Transverse colon (tissue), 4 donors: ENCODE measurements around the gene RAP1GAP2. TPM values are rescaled to one million over a fixed set of nuclear protein-coding genes. Genes with fewer than 3 reads are reported as not detected.
A peak's percentile ranks its signal among the peaks of the same experiment; 100 is the strongest.

Experiments used
- DNase-seq: peaks from one replicate; pipeline ENCODE4 v3.0.0-alpha.2; 2019
- H3K27ac ChIP-seq, 4 donors: fragments of 200-600 bp; sonication (generic); 2 replicates each; pipeline ENCODE4 v1.5.1; 2016 to 2018; ENCODE audit warnings: inconsistent platforms in 4 of 4
- H3K27me3 ChIP-seq: fragments of 200-600 bp; sonication (generic); 2 replicates; pipeline ENCODE4 v1.5.1; 2017; ENCODE audit warnings: inconsistent platforms
- H3K36me3 ChIP-seq, 4 donors: fragments of 200-600 bp; sonication (generic); 2 replicates each; pipeline ENCODE4 v1.5.1; 2017 to 2019; ENCODE audit warnings: inconsistent platforms in 4 of 4
- H3K4me1 ChIP-seq, 4 donors: fragments of 200-600 bp; sonication (generic); 2 replicates each; pipeline ENCODE4 v1.5.1; 2017 to 2020; ENCODE audit warnings: inconsistent platforms in 4 of 4
- H3K4me3 ChIP-seq, 4 donors: fragments of 200-600 bp; sonication (generic); 1 replicate in 1 of 4; 2 replicates in 3 of 4; pipeline versions ENCODE4 v1.5.1 to v1.6.1; 2017 to 2019; ENCODE audit warnings: inconsistent platforms in 4 of 4
- H3K9me3 ChIP-seq, 2 donors: fragments of 200-600 bp; sonication (generic); 2 replicates each; pipeline ENCODE4 v1.5.1; 2017 to 2019; ENCODE audit warnings: inconsistent platforms in 2 of 2
- CTCF ChIP-seq, 5 experiments: fragments of 200-600 bp in 3 of 5; fragments of 450-650 bp in 2 of 5; sonication (generic) in 3 of 5; IDR thresholded peaks; 1 replicate in 2 of 5; 2 replicates in 3 of 5; pipeline ENCODE4 v1.5.1; 2016 to 2017; ENCODE audit warnings: antibody characterized with exemption in 5 of 5, inconsistent platforms in 3 of 5, mild to moderate bottlenecking in 2 of 5, moderate library complexity in 1 of 5
- EP300 ChIP-seq: sonication (generic); formaldehyde crosslinking; IDR thresholded peaks from one replicate; pipeline ENCODE4 v1.6.1; 2017; ENCODE audit warnings: antibody characterized with exemption, low read depth
- POLR2A ChIP-seq: fragments of 450-650 bp; IDR thresholded peaks from one replicate; pipeline ENCODE4 v1.6.1; 2016; ENCODE audit warnings: antibody characterized with exemption, mild to moderate bottlenecking, moderate library complexity
- POLR2AphosphoS5 ChIP-seq, 3 donors: sonication (generic); formaldehyde crosslinking; IDR thresholded peaks; one replicate each; pipeline ENCODE4 v1.6.1; 2016; ENCODE audit warnings: antibody characterized with exemption in 3 of 3
- WGBS, 2 donors: methylation state at CpG; one replicate each; pipeline ENCODE4 v1.1.5; 2018; ENCODE audit warnings: low coverage in 1 of 2; 5-methylcytosine and 5-hydroxymethylcytosine counted together
- in situ Hi-C, 4 donors: fragments of 200-750 bp; cut with MboI; loops; one replicate each; pipeline versions ENCODE4 v1.15.0 to v1.15.1; 2017; ENCODE audit warnings: low sequenced_read_pairs in 3 of 4, low pct_ligation_motif_present in 1 of 4, low pct_unique_long_range_greater_than_20kb in 1 of 4
- intact Hi-C: fragments of 100-400 bp; cut with DNase I; formaldehyde crosslinking; loops from one replicate; pipeline ENCODE4 v1.15.1; 2023; ENCODE audit warnings: low total_unique reads
- total RNA-seq, 4 donors: library from RNA; depleted of rRNA; stranded (reverse); fragments of >200 nt; gene quantifications; one replicate each; pipeline ENCODE4 v1.1.0, GENCODE V29; 2016

Gene RAP1GAP2
- total RNA-seq, 4 donors from 2014 or later: 23.0 to 39.6 (median 33.9) TPM

DNA sequence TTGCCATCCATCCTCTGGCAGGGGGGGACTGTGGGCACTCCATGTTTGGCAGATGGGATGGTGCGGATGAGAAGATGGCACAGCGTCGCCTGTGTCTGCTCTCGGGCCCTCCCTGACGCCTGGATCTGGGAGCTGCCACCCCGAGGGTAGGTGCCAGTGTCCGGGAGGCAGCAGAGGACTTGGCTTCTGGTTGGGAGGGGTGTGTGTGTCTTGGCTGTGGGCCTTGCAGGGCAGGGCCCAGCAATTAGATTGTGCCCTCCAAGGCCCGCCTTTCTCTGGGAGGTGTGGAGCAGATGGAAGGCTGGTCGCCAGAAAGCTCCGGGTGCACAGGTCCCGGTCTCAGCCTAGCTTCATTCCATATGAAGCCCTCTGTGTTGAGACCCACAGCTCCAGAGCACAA, 1.4 kb downstream of the RAP1GAP2 start:
- peak; percentile 80 for DNase-seq
- H3K27ac ChIP-seq: peak overlapping the region; percentile 61 to 85 (median 64)
- no peaks in the 10 kb centered on the region for H3K36me3 ChIP-seq
- TF ChIP-seq POLR2A (peak; percentile 70), EP300 (no peak), POLR2AphosphoS5 (IDR thresholded peaks at IDR 0.05) (peak; percentile 48 to 77 (median 57))
- intact Hi-C loops (no loop called here), in situ Hi-C loops (no loop called here)
- no peaks in the 10 kb centered on the region for H3K9me3 ChIP-seq
- peaks cover 5 to 30% (median 25%) of the 10 kb centered on the region in 4 donors for H3K4me1 ChIP-seq
- peak overlapping the region in 2 of 4 donors; percentile 35 to 39 for H3K4me3 ChIP-seq
- WGBS, 2 donors: 51% methylated on average over 7 of the region's 11 CpGs; no CpG with 5 or more reads in 1 of the 2 donors
- H3K27me3 ChIP-seq: no peaks in the 10 kb centered on the region

DNA sequence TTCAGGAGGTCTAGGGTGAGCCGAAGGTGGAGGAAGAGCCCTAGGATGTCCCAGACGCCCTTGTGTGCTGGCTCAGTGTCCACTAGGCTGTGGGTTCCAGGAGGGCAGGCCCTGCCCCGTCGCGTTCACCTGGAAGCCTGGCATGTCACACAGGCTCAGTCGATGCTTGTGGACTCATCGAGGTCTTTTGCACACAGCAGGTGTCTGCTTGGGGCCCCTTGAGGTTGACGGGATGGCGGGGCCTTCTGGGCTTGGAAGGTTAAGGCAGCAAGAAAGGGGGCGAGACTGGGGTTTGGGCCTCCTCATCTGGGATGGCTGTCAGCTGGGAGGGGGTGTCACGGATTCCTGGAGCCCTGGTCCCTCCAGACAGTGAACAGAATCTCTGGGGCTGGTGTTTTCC, 1.9 kb downstream of the RAP1GAP2 start:
- 63% methylated on average over 8 of the region's 11 CpGs; no CpG with 5 or more reads in 1 of the 2 donors for WGBS, 2 donors
- in situ Hi-C loops: no loop called here
- H3K36me3 ChIP-seq: no peaks in the 10 kb centered on the region
- H3K27me3 ChIP-seq: no peaks in the 10 kb centered on the region
- peaks cover 5 to 30% (median 25%) of the 10 kb centered on the region in 4 donors for H3K4me1 ChIP-seq
- intact Hi-C loops: no loop called here
- TF ChIP-seq POLR2AphosphoS5 (IDR thresholded peaks at IDR 0.05) (no peak), EP300 (no peak), CTCF (IDR thresholded peaks at IDR 0.05) (no peak), POLR2A (no peak)
- no peaks in the 10 kb centered on the region for H3K9me3 ChIP-seq
- peak overlapping the region in 1 of 4 donors; percentile 85 for H3K27ac ChIP-seq
- no peak overlapping the region for H3K4me3 ChIP-seq
- DNase-seq: no peak

GRCh38 chr17:2798678-2799077, 2.4 kb downstream of the RAP1GAP2 start:
- Histone ChIP-seq H3K27me3 (no peaks in the 10 kb centered on the region), H3K27ac (no peak overlapping the region), H3K4me1 (peaks cover 5 to 30% (median 25%) of the 10 kb centered on the region in 4 donors), H3K4me3 (no peak overlapping the region), H3K9me3 (no peaks in the 10 kb centered on the region), H3K36me3 (no peaks in the 10 kb centered on the region)
- 36% methylated on average over 11 of the region's 11 CpGs; no CpG with 5 or more reads in 1 of the 2 donors for WGBS, 2 donors
- in situ Hi-C loops (no loop called here), intact Hi-C loops (no loop called here)
- DNase-seq: no peak
- TF ChIP-seq POLR2AphosphoS5 (IDR thresholded peaks at IDR 0.05) (no peak), POLR2A (no peak), CTCF (IDR thresholded peaks at IDR 0.05) (no peak), EP300 (no peak)

DNA sequence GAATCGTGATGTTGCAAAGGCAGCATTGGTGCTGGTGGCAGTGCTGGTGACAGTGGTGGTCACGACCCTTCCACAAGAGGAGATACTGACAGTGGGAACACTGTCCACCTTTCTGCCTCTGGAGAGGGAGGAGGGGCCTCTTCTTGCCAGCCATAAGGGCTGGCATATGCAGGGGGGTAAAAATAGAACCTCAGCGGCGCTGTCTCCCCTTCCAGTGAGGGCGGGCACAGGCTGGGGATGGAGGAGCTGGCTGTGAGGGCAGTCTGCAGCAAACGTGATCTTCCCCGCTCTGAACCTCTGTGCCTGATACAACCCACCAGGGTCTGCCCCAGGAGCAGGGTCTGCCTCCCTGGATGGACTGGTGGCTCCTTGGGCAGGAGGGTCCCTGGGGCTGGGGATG, 3.4 kb downstream of the RAP1GAP2 start:
- no peak for DNase-seq
- no peak for TF ChIP-seq EP300
- TF ChIP-seq CTCF (IDR thresholded peaks at IDR 0.05): no peak
- no peak for TF ChIP-seq POLR2A
- TF ChIP-seq POLR2AphosphoS5 (IDR thresholded peaks at IDR 0.05): no peak
- H3K4me1 ChIP-seq: peaks cover 5 to 30% (median 25%) of the 10 kb centered on the region in 4 donors
- H3K27me3 ChIP-seq: no peaks in the 10 kb centered on the region
- in situ Hi-C loops: no loop called here
- H3K27ac ChIP-seq: no peak overlapping the region
- no peaks in the 10 kb centered on the region for H3K9me3 ChIP-seq
- intact Hi-C loops: no loop called here
- WGBS, 2 donors: 91% methylated on average over 7 of the region's 7 CpGs; no CpG with 5 or more reads in 1 of the 2 donors
- H3K4me3 ChIP-seq: no peak overlapping the region
- no peaks in the 10 kb centered on the region for H3K36me3 ChIP-seq

DNA sequence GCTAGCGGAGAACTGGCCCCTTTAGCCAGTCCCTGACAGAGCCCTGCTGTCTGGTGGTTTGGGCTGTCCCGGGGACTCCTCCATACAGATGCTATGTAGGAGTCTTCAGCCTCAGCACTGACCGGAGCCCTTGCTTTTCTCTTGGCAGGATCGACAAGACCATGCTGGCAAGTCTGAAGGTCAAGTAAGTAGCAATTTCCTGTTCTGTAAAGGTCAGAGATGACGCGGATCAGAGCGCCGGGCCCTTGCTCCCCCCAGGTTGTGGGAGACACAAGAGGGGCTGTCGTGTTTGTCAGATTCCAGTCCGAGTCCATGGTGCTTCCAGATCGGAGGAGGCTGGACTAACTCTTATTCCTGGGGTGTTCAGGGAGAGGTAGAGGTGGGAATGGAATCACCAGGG, 4.1 kb downstream of the RAP1GAP2 start:
- TF ChIP-seq POLR2AphosphoS5 (IDR thresholded peaks at IDR 0.05): no peak
- TF ChIP-seq EP300: no peak
- no peak for TF ChIP-seq POLR2A
- no peak for TF ChIP-seq CTCF (IDR thresholded peaks at IDR 0.05)
- no peak for DNase-seq
- 67% methylated on average over 11 of the region's 11 CpGs; no CpG with 5 or more reads in 1 of the 2 donors for WGBS, 2 donors
- Histone ChIP-seq H3K36me3 (no peaks in the 10 kb centered on the region), H3K9me3 (no peaks in the 10 kb centered on the region), H3K4me1 (peaks cover 5 to 27% (median 22%) of the 10 kb centered on the region in 4 donors), H3K4me3 (no peak overlapping the region), H3K27ac (no peak overlapping the region), H3K27me3 (no peaks in the 10 kb centered on the region)
- in situ Hi-C loops: no loop called here
- intact Hi-C loops: no loop called here
